Neural progenitor cell (in vitro differentiated cells): Measurements from ENCODE around the gene ROBO4.

Source experiments
- CTCF ChIP-seq: fragments of 200-600 bp; sonication (generic); IDR thresholded peaks from 2 replicates; pipeline ENCODE4 v1.5.1; 2017; ENCODE audit warnings: antibody characterized with exemption, mild to moderate bottlenecking
- EZH2 ChIP-seq: fragments of 200-600 bp; sonication (generic); IDR thresholded peaks from 2 replicates; pipeline ENCODE4 v1.6.1; 2017; ENCODE audit warnings: antibody characterized with exemption, mild to moderate bottlenecking, moderate library complexity
- EZH2phosphoT487 ChIP-seq: fragments of 200-600 bp; sonication (generic); IDR thresholded peaks from 2 replicates; pipeline ENCODE4 v1.6.1; 2017; ENCODE audit warnings: antibody characterized with exemption

- TF ChIP-seq EZH2 (peak; percentile 76), CTCF (no peak), EZH2phosphoT487 (no peak)
Measured at GRCh38 chr11:124839128-124839971, 58.3 kb downstream of the ROBO4 start.
